ENCODE data around the gene IGF1R. TPM values are rescaled to one million over a fixed set of nuclear protein-coding genes. Genes with fewer than 3 reads are reported as not detected.
A peak's percentile ranks its signal among the peaks of the same experiment; 100 is the strongest.

The IGF1R gene
- total RNA-seq, 1 donor from 2014 or later, result 47.7 TPM

DNA sequence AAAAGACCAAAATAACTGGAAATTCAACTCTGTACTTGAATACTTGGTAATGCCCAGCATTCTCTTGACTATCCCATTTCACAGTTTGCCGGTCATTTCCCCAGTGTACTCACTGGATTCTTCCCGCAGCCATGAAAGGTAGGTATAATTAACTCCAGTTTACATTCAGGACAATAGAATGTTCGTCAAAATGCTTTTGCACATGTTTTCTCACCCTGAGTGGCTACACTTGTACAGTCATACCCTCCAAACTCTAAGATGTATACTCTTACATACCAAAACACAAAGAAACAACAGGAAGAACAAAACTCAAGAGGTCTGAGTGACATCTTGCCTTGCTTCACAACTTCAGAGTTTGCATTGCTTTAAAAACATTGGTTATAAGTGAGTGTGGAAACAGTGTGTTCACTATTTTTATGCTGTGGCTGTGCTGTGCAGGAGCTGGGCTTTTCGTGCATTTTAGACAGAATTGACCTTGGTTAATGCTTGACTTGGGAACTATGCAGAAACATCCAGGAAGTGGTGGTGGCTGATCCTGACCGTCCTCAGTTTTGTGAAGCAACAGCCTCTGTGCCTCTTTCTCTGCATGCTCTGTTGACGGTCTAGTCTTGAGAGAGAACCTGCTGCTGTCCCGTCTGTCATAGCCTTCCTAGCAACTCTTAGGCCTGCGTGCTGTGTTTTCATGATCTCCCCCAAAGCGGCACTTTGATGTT, 90.5 kb downstream of the IGF1R start:
- intact Hi-C loops (cut with DNase I), result no loop called here

DNA sequence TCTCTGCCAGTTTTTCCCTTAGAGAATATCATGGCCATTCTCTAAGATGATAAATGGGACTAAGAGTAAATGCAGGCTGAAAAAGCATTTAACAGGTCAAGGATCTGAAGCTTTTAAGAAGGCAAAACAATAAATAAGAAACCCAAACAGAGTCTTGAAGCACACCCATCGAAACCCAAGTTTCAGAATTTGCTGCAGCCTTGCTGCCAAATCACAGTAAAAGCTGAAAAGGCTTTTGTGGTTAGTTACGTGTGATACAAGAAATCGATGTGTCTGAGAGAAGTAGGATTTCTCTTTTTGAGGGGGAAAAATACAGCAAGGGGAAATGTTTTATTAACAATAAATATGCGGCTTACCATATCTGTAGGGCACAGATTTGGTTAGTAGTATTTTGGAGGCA, 92.0 kb downstream of the IGF1R start:
- ATAC-seq, result no peak
- intact Hi-C loops (cut with DNase I), result no loop called here
- Histone ChIP-seq H3K27ac (no peak overlapping the region), H3K36me3 (no peaks in the 10 kb centered on the region), H3K27me3 (ENCODE audit: low read depth) (no peaks in the 10 kb centered on the region), H3K4me1 (peaks cover 27% of the 10 kb centered on the region), H3K4me3 (no peak overlapping the region), H3K9me3 (no peaks in the 10 kb centered on the region)
- DNase-seq, result no peak
- no peak for TF ChIP-seq CTCF (IDR thresholded peaks at IDR 0.05)

More for the DNA sequence above, 90.5 kb downstream of the IGF1R start:
- no peak for TF ChIP-seq CTCF (IDR thresholded peaks at IDR 0.05)
- Histone ChIP-seq H3K4me1 (peaks cover 28% of the 10 kb centered on the region), H3K9me3 (no peaks in the 10 kb centered on the region), H3K4me3 (no peak overlapping the region), H3K27me3 (ENCODE audit: low read depth) (no peaks in the 10 kb centered on the region), H3K27ac (no peak overlapping the region), H3K36me3 (no peaks in the 10 kb centered on the region)
- DNase-seq, result no peak
- peak; percentile 40 to 67 for ATAC-seq

- intact Hi-C loops (cut with DNase I), result no loop called here
- Histone ChIP-seq H3K27me3 (ENCODE audit: low read depth) (no peaks in the 10 kb centered on the region), H3K27ac (no peak overlapping the region), H3K4me1 (peaks cover 27% of the 10 kb centered on the region), H3K9me3 (no peaks in the 10 kb centered on the region), H3K36me3 (no peaks in the 10 kb centered on the region), H3K4me3 (no peak overlapping the region)
- no peak for ATAC-seq
- DNase-seq, result no peak
- no peak for TF ChIP-seq CTCF (IDR thresholded peaks at IDR 0.05)
Observed at GRCh38 chr15:98740963-98741362, 92.6 kb downstream of the IGF1R start.

- DNase-seq (no peak), ATAC-seq (no peak)
- no peak for TF ChIP-seq CTCF (IDR thresholded peaks at IDR 0.05)
- Histone ChIP-seq H3K9me3 (no peaks in the 10 kb centered on the region), H3K27me3 (ENCODE audit: low read depth) (no peaks in the 10 kb centered on the region), H3K36me3 (no peaks in the 10 kb centered on the region), H3K4me1 (peaks cover 27% of the 10 kb centered on the region), H3K4me3 (no peak overlapping the region), H3K27ac (no peak overlapping the region)
- intact Hi-C loops (cut with DNase I), result no loop called here
Observed at GRCh38 chr15:98743177-98743576, 94.8 kb downstream of the IGF1R start.

- Histone ChIP-seq H3K36me3 (no peaks in the 10 kb centered on the region), H3K9me3 (no peaks in the 10 kb centered on the region), H3K27me3 (ENCODE audit: low read depth) (no peaks in the 10 kb centered on the region), H3K4me3 (no peak overlapping the region), H3K27ac (no peak overlapping the region), H3K4me1 (peaks cover 35% of the 10 kb centered on the region)
- ATAC-seq (no peak), DNase-seq (no peak)
- no peak for TF ChIP-seq CTCF (IDR thresholded peaks at IDR 0.05)
- intact Hi-C loops (cut with DNase I), result no loop called here
Observed at GRCh38 chr15:98744506-98744905, 96.2 kb downstream of the IGF1R start.
